HG03060 (cell line): ENCODE data around the gene GHRHR.

Experiments
- ATAC-seq: cut with Tn5 transposase; IDR thresholded peaks from one replicate; pipeline ENCODE4 v1.9.1; 2021; ENCODE audit warnings: low read depth, moderate number of reproducible peaks; ENCODE audit not compliant: unreplicated experiment

Gene GHRHR

GRCh38 chr7:30965372-30965771, 1.6 kb downstream of the GHRHR start:
- ATAC-seq = no peak

GRCh38 chr7:30965883-30966282, 2.1 kb downstream of the GHRHR start:
- ATAC-seq = no peak

- ATAC-seq = no peak
Observed at GRCh38 chr7:30968294-30968693, 4.5 kb downstream of the GHRHR start.

GRCh38 chr7:30968747-30969603, 5.2 kb downstream of the GHRHR start:
- no peak for ATAC-seq

- ATAC-seq = no peak
Observed at GRCh38 chr7:30969604-30969970, 5.8 kb downstream of the GHRHR start.

GRCh38 chr7:30970074-30970473, 6.3 kb downstream of the GHRHR start:
- ATAC-seq = no peak

GRCh38 chr7:30970594-30971094, 6.9 kb downstream of the GHRHR start:
- ATAC-seq = no peak

- ATAC-seq = no peak
Observed at GRCh38 chr7:30971440-30971839, 7.7 kb downstream of the GHRHR start.

GRCh38 chr7:30971840-30972563, 8.2 kb downstream of the GHRHR start:
- no peak for ATAC-seq

GRCh38 chr7:30973292-30973691, 9.5 kb downstream of the GHRHR start:
- no peak for ATAC-seq

GRCh38 chr7:30973791-30974604, 10.2 kb downstream of the GHRHR start:
- ATAC-seq = no peak

- peak; percentile 92 for ATAC-seq
Observed at GRCh38 chr7:30974605-30975255, 11.0 kb downstream of the GHRHR start.

- no peak for ATAC-seq
Observed at GRCh38 chr7:30975256-30975899, 11.6 kb downstream of the GHRHR start.

GRCh38 chr7:30976381-30976780, 12.6 kb downstream of the GHRHR start:
- no peak for ATAC-seq

GRCh38 chr7:30977222-30977621, 13.5 kb downstream of the GHRHR start:
- ATAC-seq = no peak

- ATAC-seq = no peak
Observed at GRCh38 chr7:30977896-30978564, 14.3 kb downstream of the GHRHR start.

- ATAC-seq = no peak
Observed at GRCh38 chr7:30979027-30979426, 15.3 kb downstream of the GHRHR start.

- ATAC-seq = no peak
Observed at GRCh38 chr7:30980194-30980593, 16.4 kb downstream of the GHRHR start.

- ATAC-seq = no peak
Observed at GRCh38 chr7:30980751-30981150, 17.0 kb downstream of the GHRHR start.
